CD4-positive, alpha-beta T cell (primary cell): ENCODE data around the gene AFAP1. TPM values are rescaled to one million over a fixed set of nuclear protein-coding genes. Genes with fewer than 3 reads are reported as not detected.

Experiments
- ATAC-seq: fragments of 200-7000 bp; cut with Tn5 transposase; one replicate; pipeline ENCODE4 v1.10.0; 2022; ENCODE audit warnings: mild to moderate bottlenecking; ENCODE audit not compliant: poor library complexity
- CTCF ChIA-PET: fragments of 350-600 bp; sonication (Branson Sonifier 250); formaldehyde crosslinking; loops from one replicate; lab custom pipeline; 2021; ENCODE audit warnings: antibody characterized with exemption, inconsistent platforms; lab: Charles Lee
- POLR2A ChIA-PET: fragments of 350-600 bp; sonication (Branson Sonifier 250); formaldehyde crosslinking; loops from one replicate; lab custom pipeline; 2021; ENCODE audit warnings: antibody characterized with exemption, inconsistent platforms; lab: Charles Lee
- DNase-seq, 14 experiments: peaks; one replicate each; pipeline ENCODE4 v3.0.0-alpha.2; 2013 to 2020; ENCODE audit warnings: mixed read lengths in 2 of 14
- H3K27ac ChIP-seq, 2 donors: one replicate each; pipeline versions ENCODE4 v1.5.1 to v1.7.0; 2013; ENCODE audit warnings: low read length in 2 of 2, low read depth in 1 of 2, mild to moderate bottlenecking in 1 of 2
- H3K27me3 ChIP-seq, 2 experiments: 1 replicate in 1 of 2; 2 replicates in 1 of 2; pipeline versions ENCODE4 v1.6.1 to v1.7.0; 2013; ENCODE audit warnings: low read length in 2 of 2, control low read depth in 1 of 2, mild to moderate bottlenecking in 1 of 2, moderate library complexity in 1 of 2; ENCODE audit not compliant: insufficient read depth in 2 of 2, control insufficient read depth in 1 of 2
- H3K36me3 ChIP-seq: one replicate; pipeline ENCODE4 v1.6.1; 2013; ENCODE audit warnings: low read length, control low read depth; ENCODE audit not compliant: insufficient read depth
- H3K4me1 ChIP-seq: one replicate; pipeline ENCODE4 v1.6.1; 2013; ENCODE audit warnings: low read length, control low read depth; ENCODE audit not compliant: insufficient read depth
- H3K4me3 ChIP-seq: one replicate; pipeline ENCODE4 v1.5.1; 2013; ENCODE audit warnings: mild to moderate bottlenecking, low read length, moderate library complexity
- H3K9me3 ChIP-seq, 2 experiments: 1 replicate in 1 of 2; 2 replicates in 1 of 2; pipeline versions ENCODE4 v1.6.1 to v1.7.0; 2013; ENCODE audit warnings: low read length in 2 of 2, mild to moderate bottlenecking in 2 of 2, control low read depth in 1 of 2, moderate library complexity in 1 of 2; ENCODE audit not compliant: control insufficient read depth in 1 of 2, insufficient read depth in 1 of 2
- H3K27ac Mint-ChIP-seq: one replicate; pipeline ENCODE4 v1.8.0; 2020; ENCODE audit warnings: mixed read lengths
- H3K27me3 Mint-ChIP-seq: one replicate; pipeline ENCODE4 v1.8.0; 2021; ENCODE audit warnings: mixed read lengths
- H3K36me3 Mint-ChIP-seq: one replicate; pipeline ENCODE4 v1.8.0; 2021; ENCODE audit warnings: low read depth, mixed read lengths
- H3K4me1 Mint-ChIP-seq: one replicate; pipeline ENCODE4 v1.8.0; 2021; ENCODE audit warnings: low read depth, mixed read lengths
- H3K4me3 Mint-ChIP-seq: one replicate; pipeline ENCODE4 v1.8.0; 2020; ENCODE audit warnings: mild to moderate bottlenecking, mixed read lengths
- H3K9me3 Mint-ChIP-seq: one replicate; pipeline ENCODE4 v1.8.0; 2020; ENCODE audit warnings: mixed read lengths
- intact Hi-C, 2 experiments: fragments of 100-400 bp; cut with DNase I in 1 of 2; cut with micrococcal nuclease in 1 of 2; formaldehyde crosslinking; loops; one replicate each; pipeline versions ENCODE4 v1.15.1 to v1.9.0; 2023 to 2025; cut with DNase I, micrococcal nuclease
- total RNA-seq, 174 experiments: library from RNA in 2 of 174; stranded (reverse) in 2 of 174; gene quantifications; one replicate each; pipeline ENCODE4 v1.2.3 and lab custom pipeline; 2021 to 2026
- TF ChIP-seq, protein P1 (sequence below): fragments of 200-600 bp; IDR thresholded peaks from one replicate; pipeline ENCODE4 v1.8.0; 2022; ENCODE audit warnings: antibody characterized with exemption, mild to moderate bottlenecking

AFAP1 gene
- total RNA-seq, 2 experiments from 2014 or later: 9.8 to 10.9 TPM

DNA sequence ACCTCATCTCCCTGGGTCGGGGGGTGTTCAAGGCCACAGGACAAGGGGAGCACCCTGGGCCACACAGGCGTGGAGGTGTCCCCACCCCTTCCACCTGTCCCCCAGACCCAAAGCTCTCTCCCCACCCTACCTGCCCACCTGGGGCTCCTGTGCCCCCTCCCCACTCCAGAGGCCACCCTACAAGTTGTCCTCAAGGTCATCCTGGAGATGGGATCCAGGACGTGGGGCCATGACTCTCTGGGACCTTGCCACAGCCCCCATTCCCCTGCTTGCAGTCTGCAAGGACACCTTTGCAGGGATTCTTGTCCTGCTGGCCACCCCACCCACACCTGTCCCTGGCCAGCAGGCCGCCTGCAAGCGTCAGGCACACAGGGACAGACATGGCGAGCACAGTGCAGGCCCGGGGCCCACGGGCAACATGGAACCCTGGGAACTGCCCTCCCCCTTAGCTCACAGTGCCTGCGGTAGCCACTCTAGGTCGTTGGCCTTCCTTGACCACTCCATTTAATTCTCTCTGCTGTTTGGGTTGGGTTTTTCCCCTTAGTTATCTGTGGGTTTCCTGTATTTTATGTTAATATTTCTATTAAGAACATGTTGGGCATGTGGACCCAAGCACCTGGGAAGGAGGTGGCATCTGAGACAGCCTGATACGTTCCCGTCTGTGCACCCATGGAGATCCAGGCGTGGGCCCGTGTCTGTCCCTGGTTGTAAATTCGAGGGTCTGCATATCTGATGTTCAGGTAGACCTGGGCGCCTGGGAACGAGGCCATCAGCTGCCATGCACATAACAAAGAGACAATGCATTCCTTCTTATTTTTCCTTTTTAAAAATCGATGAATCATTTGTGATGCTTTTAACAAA, 197.5 kb downstream of the AFAP1 start:
- no peak for ATAC-seq
- Mint-ChIP-seq H3K4me3 (no peak overlapping the region), H3K4me1 (no peaks in the 10 kb centered on the region), H3K36me3 (no peaks in the 10 kb centered on the region), H3K27me3 (no peaks in the 10 kb centered on the region), H3K27ac (no peak overlapping the region), H3K9me3 (no peaks in the 10 kb centered on the region)
- Histone ChIP-seq H3K4me3 (no peak overlapping the region), H3K36me3 (no peaks in the 10 kb centered on the region), H3K27me3 (no peaks in the 10 kb centered on the region), H3K9me3 (peaks cover 0 to 25% of the 10 kb centered on the region in 2 experiments), H3K27ac (no peak overlapping the region), H3K4me1 (no peaks in the 10 kb centered on the region)
- TF ChIP-seq, protein P1, sequence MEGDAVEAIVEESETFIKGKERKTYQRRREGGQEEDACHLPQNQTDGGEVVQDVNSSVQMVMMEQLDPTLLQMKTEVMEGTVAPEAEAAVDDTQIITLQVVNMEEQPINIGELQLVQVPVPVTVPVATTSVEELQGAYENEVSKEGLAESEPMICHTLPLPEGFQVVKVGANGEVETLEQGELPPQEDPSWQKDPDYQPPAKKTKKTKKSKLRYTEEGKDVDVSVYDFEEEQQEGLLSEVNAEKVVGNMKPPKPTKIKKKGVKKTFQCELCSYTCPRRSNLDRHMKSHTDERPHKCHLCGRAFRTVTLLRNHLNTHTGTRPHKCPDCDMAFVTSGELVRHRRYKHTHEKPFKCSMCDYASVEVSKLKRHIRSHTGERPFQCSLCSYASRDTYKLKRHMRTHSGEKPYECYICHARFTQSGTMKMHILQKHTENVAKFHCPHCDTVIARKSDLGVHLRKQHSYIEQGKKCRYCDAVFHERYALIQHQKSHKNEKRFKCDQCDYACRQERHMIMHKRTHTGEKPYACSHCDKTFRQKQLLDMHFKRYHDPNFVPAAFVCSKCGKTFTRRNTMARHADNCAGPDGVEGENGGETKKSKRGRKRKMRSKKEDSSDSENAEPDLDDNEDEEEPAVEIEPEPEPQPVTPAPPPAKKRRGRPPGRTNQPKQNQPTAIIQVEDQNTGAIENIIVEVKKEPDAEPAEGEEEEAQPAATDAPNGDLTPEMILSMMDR: no peak
- ChIA-PET CTCF (no interaction called here), POLR2A (no interaction called here)
- intact Hi-C loops: no loop called here
- no peak for DNase-seq

DNA sequence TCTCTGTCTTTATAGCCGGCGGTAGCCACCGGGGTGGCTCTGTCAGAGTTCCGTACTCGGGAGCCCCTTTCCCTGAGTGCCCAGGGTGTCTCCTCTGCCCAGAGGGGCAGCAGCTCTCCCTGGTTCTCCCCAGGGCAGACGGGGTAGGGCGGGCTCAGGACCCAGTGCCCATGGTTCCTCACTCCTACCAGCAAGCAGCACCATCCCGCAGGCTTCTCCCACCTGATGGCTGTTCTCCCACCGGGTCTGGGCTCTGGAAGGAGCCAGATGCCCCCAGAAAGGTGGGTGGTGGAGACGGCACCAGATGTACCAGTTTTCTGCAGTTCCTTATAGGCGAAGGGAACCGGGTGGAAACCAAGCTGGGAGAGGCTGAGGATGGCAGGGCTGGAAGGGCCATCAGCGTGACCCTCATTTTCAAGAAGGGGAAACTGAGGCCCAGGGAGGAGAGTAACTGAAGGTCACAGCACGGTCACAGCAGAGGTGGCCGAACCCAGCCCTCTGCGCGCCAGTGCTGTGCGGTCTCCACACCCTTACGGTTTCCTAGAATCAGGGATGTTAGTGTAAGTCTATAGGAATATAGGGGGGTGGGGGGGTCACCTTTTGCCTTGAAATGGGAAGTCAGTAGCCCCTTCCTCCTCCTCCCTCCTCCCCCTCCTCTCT, 198.7 kb downstream of the AFAP1 start:
- H3K4me1 Mint-ChIP-seq: no peaks in the 10 kb centered on the region
- Histone ChIP-seq H3K27me3 (no peaks in the 10 kb centered on the region), H3K4me3 (no peak overlapping the region), H3K4me1 (no peaks in the 10 kb centered on the region), H3K36me3 (no peaks in the 10 kb centered on the region), H3K27ac (no peak overlapping the region), H3K9me3 (peaks cover 0 to 26% of the 10 kb centered on the region in 2 experiments)
- intact Hi-C loops: no loop called here
- DNase-seq: no peak
- TF ChIP-seq, protein P1: no peak
- no peaks in the 10 kb centered on the region for H3K27me3 Mint-ChIP-seq
- ChIA-PET POLR2A (no interaction called here), CTCF (no interaction called here)
- H3K9me3 Mint-ChIP-seq: no peaks in the 10 kb centered on the region
- no peak overlapping the region for H3K27ac Mint-ChIP-seq
- H3K4me3 Mint-ChIP-seq: no peak overlapping the region
- ATAC-seq: no peak
- H3K36me3 Mint-ChIP-seq: no peaks in the 10 kb centered on the region

DNA sequence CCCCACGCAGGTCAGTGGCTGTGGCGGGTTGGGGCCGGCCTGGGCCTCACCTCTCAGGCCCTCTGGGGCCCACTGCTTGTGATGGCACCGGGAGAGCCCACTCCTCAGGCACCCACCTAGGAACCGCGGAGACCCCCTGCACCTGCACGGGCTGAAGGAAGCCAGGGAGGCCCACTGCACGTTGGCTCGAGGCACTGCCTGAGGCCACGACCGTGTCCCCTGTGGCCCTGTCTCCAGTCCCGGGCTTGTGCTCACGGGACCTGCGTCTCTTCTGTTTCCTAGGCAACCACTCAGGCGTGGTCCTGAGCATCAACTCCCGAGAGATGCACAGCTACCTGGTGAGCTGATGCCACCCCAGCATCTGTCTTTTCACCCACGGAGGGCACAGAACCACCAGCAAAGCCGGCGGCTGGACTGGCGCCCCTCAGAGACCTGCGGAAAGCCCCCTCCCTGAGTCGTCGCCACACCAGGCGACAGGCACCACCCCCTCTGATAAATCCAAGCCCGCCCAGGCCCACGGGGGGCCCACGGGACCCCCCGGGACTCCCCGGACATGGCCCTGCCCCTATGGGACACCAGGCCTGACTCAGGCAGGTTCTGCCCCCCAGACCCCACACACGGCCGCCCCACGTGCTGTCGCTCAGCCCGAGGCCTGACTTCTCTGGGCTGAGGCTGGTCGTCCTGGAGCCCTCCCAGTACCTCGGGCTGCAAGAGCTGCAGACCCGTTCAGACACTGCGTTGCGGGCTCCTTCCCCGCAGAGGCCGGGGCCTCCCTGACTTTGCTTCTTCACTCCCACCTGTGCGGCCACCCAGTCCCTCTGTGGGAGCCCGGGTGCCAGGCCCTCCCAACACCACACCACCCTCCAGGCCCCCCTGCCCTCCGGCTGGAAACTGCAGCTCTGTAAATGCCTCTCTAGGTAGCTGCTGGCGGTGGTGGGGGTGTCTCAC, 199.5 kb downstream of the AFAP1 start:
- POLR2A ChIA-PET: no interaction called here
- ATAC-seq (no peak), DNase-seq (no peak)
- H3K36me3 Mint-ChIP-seq: no peaks in the 10 kb centered on the region
- TF ChIP-seq, protein P1: no peak
- Histone ChIP-seq H3K4me1 (no peaks in the 10 kb centered on the region), H3K36me3 (no peaks in the 10 kb centered on the region), H3K9me3 (peaks cover 0 to 29% of the 10 kb centered on the region in 2 experiments), H3K27me3 (no peaks in the 10 kb centered on the region), H3K4me3 (no peak overlapping the region), H3K27ac (no peak overlapping the region)
- H3K4me1 Mint-ChIP-seq: no peaks in the 10 kb centered on the region
- H3K9me3 Mint-ChIP-seq: no peaks in the 10 kb centered on the region
- H3K27me3 Mint-ChIP-seq: no peaks in the 10 kb centered on the region
- H3K4me3 Mint-ChIP-seq: no peak overlapping the region
- CTCF ChIA-PET: no interaction called here
- intact Hi-C loops: no loop called here
- no peak overlapping the region for H3K27ac Mint-ChIP-seq
